ENCODE results near the gene PEX14.

GRCh38 chr1:10556430-10557005 is 81.8 kb downstream of the PEX14 start:
- TF ChIP-seq, protein P1, sequence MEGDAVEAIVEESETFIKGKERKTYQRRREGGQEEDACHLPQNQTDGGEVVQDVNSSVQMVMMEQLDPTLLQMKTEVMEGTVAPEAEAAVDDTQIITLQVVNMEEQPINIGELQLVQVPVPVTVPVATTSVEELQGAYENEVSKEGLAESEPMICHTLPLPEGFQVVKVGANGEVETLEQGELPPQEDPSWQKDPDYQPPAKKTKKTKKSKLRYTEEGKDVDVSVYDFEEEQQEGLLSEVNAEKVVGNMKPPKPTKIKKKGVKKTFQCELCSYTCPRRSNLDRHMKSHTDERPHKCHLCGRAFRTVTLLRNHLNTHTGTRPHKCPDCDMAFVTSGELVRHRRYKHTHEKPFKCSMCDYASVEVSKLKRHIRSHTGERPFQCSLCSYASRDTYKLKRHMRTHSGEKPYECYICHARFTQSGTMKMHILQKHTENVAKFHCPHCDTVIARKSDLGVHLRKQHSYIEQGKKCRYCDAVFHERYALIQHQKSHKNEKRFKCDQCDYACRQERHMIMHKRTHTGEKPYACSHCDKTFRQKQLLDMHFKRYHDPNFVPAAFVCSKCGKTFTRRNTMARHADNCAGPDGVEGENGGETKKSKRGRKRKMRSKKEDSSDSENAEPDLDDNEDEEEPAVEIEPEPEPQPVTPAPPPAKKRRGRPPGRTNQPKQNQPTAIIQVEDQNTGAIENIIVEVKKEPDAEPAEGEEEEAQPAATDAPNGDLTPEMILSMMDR (IDR thresholded peaks at IDR 0.05; ENCODE audit: poor library complexity), result no peak
- no peak for TF ChIP-seq EZH2 (IDR thresholded peaks at IDR 0.05; ENCODE audit: borderline replicate concordance)

Measured in hepatocyte (in vitro differentiated cells).